GM13977 (cell line): ENCODE measurements around the gene SRSF1.

ENCODE experiments used
- DNase-seq: peaks from one replicate; pipeline ENCODE4 v3.0.0; 2012; ENCODE audit warnings: low spot score
- in situ Hi-C: fragments of 300-500 bp; cut with MboI; formaldehyde crosslinking; loops from one replicate; pipeline ENCODE4 v1.12.0; 2022; ENCODE audit warnings: low sequenced_read_pairs, low pct_unique_long_range_greater_than_20kb, mixed read lengths, inconsistent platforms; ENCODE audit not compliant: unreplicated experiment
- TF ChIP-seq, protein P1 (sequence below): IDR thresholded peaks from 2 replicates; pipeline ENCODE4 v1.5.1; 2012; ENCODE audit warnings: mild to moderate bottlenecking, control low read depth; ENCODE audit not compliant: insufficient read depth; ENCODE audit errors: extremely low read depth, missing control alignments

SRSF1 gene

DNA sequence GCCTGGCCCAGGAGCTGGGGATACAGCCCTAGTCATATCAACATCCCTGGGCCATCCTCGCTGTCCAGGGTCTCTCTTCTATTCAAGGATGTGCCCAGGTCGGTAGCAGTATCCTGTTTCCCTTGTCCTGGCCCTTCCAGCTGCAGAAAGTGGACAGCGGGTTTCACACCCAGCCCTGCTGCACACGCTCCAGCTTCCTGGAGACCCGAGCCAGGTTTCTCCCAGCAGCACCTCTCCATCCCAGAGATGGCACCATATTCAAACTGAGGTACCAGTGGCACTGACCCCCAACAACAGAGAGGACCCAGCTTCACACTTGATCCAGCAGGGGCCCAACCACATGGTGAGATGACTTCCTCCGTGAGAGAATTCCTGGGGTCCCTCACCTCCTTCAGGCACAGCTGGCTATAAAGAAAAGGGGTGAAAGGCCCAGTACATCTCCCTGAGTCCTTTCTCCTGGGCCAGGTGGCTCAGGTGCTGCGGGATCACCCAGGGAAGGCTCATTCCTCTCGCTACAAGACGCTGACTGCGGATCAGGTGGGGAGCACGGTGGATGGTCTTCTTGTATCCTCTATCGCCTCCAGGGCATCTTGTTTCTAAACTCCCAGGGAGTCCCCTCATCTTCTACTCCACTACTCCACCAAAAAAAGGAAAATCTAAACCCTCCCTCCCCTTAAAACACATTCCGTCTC is 53.2 kb downstream of the SRSF1 start:
- TF ChIP-seq, protein P1, sequence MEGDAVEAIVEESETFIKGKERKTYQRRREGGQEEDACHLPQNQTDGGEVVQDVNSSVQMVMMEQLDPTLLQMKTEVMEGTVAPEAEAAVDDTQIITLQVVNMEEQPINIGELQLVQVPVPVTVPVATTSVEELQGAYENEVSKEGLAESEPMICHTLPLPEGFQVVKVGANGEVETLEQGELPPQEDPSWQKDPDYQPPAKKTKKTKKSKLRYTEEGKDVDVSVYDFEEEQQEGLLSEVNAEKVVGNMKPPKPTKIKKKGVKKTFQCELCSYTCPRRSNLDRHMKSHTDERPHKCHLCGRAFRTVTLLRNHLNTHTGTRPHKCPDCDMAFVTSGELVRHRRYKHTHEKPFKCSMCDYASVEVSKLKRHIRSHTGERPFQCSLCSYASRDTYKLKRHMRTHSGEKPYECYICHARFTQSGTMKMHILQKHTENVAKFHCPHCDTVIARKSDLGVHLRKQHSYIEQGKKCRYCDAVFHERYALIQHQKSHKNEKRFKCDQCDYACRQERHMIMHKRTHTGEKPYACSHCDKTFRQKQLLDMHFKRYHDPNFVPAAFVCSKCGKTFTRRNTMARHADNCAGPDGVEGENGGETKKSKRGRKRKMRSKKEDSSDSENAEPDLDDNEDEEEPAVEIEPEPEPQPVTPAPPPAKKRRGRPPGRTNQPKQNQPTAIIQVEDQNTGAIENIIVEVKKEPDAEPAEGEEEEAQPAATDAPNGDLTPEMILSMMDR: no peak
- DNase-seq: no peak
- in situ Hi-C loops: no loop called here
